ENCODE data around the gene MYLK. TPM values are rescaled to one million over a fixed set of nuclear protein-coding genes. Genes with fewer than 3 reads are reported as not detected.

The MYLK gene
- total and polyA plus RNA-seq, 4 donors, result 17.0 to 47.7 (median 31.1) TPM

DNA sequence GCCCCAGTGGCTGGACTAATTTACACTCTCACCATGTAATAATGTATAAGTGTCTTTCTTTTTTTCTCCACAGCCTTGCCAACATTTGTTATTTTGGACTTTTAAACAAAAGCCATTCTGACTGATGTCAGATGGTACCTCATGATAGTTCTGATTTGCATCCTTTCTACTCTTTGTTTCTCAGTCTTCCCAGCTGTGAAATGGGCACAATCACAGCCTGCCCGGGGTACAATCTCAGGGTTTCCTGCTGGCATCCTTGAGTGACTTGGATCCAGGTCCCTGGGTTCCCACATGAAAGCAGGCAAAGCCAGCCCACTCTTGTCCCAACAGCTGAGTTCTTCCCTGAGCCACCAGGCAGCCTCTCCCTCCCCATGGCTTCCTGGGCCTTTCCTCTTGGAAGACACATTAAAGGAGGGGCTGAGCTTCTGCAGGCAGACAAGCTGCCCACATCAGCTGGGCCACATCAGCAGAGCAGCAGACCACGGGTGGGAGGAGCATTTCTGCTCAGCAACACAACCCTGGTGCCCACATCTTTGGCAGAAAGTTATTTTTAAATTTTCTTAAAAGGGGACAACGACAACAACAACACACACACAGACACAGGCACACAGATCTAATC is 82.0 kb downstream of the MYLK start:
- H3K9me3 ChIP-seq (ENCODE audit: control insufficient read depth, insufficient read depth, low read length), result no peaks in the 10 kb centered on the region
- peaks cover 8% of the 10 kb centered on the region for H3K4me1 ChIP-seq (ENCODE audit: control insufficient read depth, insufficient read depth, low read length)
- no peak for DNase-seq (ENCODE audit: low read depth in 4 of 6, low spot score in 6 of 6)
- H3K4me3 ChIP-seq (ENCODE audit: low read depth, low read length), result no peak overlapping the region
- WGBS (ENCODE audit: insufficient coverage), result 78% methylated on average over 1 of the region's 3 CpGs
- H3K27me3 ChIP-seq (ENCODE audit: control insufficient read depth, insufficient read depth, low read length), result no peaks in the 10 kb centered on the region
- H3K36me3 ChIP-seq (ENCODE audit: control insufficient read depth, insufficient read depth, low read length), result no peaks in the 10 kb centered on the region
- H3K27ac ChIP-seq (ENCODE audit: low read depth, low read length), result no peak overlapping the region

DNA sequence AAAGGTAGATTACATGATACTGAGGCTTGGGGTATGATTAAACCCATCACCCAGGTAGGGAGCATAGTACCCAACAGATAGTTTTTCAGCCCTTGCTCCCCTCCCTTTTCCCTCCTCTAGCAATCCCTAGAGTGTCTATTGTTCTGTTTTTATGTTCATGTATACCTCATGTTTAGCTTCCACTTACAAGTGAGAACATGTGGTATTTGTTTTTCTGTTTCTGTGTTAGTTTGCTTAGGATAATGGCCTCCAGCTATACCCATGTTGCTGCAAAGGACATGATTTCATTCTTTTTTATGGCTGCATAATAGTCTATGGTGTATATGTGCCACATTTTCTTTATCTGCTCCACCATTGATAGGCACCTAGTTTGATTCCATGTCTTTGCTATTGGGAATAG is 82.7 kb downstream of the MYLK start:
- no peak for DNase-seq (ENCODE audit: low read depth in 4 of 6, low spot score in 6 of 6)

DNA sequence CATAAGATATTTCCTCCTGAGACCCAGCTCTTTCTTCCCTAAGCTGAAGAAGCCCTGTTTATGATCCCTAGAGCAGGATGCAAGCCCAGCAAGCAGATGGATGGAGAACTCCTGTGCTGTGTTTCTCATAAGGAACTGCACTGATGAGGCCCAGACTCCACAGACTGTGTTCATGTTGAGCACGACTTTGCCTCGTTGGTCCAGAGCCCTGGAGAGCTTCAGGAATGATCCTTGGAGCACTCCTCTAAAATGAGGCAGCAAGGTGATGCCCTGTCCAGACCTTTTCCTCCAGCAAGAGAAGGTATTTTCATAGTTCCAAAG is 83.8 kb downstream of the MYLK start:
- H3K4me3 ChIP-seq (ENCODE audit: low read depth, low read length), result no peak overlapping the region
- no peaks in the 10 kb centered on the region for H3K36me3 ChIP-seq (ENCODE audit: control insufficient read depth, insufficient read depth, low read length)
- H3K27ac ChIP-seq (ENCODE audit: low read depth, low read length), result no peak overlapping the region
- DNase-seq (ENCODE audit: low read depth in 4 of 6, low spot score in 6 of 6), result no peak
- H3K9me3 ChIP-seq (ENCODE audit: control insufficient read depth, insufficient read depth, low read length), result no peaks in the 10 kb centered on the region
- H3K4me1 ChIP-seq (ENCODE audit: control insufficient read depth, insufficient read depth, low read length), result peaks cover 8% of the 10 kb centered on the region
- H3K27me3 ChIP-seq (ENCODE audit: control insufficient read depth, insufficient read depth, low read length), result no peaks in the 10 kb centered on the region
- 80% methylated on average over 2 of the region's 2 CpGs for WGBS (ENCODE audit: insufficient coverage)

More for the DNA sequence above, 82.7 kb downstream of the MYLK start:
- Histone ChIP-seq H3K27ac (ENCODE audit: low read depth, low read length) (no peak overlapping the region), H3K27me3 (ENCODE audit: control insufficient read depth, insufficient read depth, low read length) (no peaks in the 10 kb centered on the region), H3K4me1 (ENCODE audit: control insufficient read depth, insufficient read depth, low read length) (peaks cover 8% of the 10 kb centered on the region), H3K9me3 (ENCODE audit: control insufficient read depth, insufficient read depth, low read length) (no peaks in the 10 kb centered on the region), H3K4me3 (ENCODE audit: low read depth, low read length) (no peak overlapping the region), H3K36me3 (ENCODE audit: control insufficient read depth, insufficient read depth, low read length) (no peaks in the 10 kb centered on the region)

DNA sequence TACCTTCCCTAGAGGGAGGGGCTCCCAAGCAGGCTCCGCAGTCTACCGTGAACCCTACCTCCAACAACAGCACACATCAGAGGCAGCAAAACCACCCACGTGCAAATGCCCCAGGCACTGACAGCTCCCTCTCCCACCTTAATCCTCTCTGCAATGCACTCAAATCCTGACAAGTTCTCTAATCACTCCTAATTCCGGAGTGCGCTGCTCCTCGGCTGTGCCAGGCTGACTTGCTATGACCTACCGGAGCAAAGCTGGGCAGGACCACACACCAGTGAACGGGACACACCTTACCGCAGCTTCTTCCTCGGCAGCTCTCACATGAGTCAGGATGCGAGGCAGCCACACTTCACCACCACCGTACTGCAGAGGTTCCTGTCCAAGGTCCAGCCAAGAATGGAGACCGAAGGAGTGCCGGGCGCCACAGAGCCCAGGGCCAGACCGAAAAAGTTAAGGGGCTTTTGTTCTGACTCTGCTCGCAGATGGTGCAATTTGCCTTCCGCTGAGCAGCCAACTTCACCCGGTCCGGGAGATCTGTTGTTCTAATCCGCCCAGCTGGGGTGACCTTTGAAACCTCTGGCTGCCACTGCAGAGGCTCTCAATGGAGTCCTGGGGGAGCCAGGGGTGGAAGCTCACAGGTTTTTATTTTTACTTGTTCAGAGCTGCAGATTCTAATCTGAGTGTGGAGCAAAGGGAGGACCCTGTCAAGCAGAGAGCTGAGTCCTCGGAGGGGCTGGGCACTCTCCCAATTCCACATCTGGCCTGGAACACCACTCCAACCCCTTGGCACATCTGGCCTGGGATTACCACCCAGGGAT is 84.4 kb downstream of the MYLK start:
- H3K4me3 ChIP-seq (ENCODE audit: low read depth, low read length), result no peak overlapping the region
- WGBS (ENCODE audit: insufficient coverage), result 30% methylated on average over 22 of the region's 22 CpGs

DNA sequence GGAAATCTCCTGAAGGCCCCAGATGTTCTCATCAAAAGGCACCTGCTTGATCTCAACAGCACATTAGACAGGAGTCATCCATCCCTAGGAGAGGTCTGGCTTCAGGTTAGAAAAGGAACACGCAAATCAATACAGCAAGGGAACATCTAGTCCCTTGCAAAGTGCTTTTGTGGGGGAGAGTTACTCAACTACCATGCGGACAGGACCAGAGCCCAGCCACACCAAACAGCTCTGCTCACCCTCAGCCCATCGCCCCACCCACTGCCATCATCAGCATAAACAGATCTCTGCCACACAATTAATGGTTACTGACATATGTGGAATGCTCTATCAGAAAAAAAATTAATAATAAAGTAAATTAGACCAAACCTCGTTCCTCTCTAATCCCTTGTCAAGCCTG is 85.6 kb downstream of the MYLK start:
- Histone ChIP-seq H3K27ac (ENCODE audit: low read depth, low read length) (no peak overlapping the region), H3K4me1 (ENCODE audit: control insufficient read depth, insufficient read depth, low read length) (peaks cover 8% of the 10 kb centered on the region), H3K36me3 (ENCODE audit: control insufficient read depth, insufficient read depth, low read length) (no peaks in the 10 kb centered on the region), H3K9me3 (ENCODE audit: control insufficient read depth, insufficient read depth, low read length) (no peaks in the 10 kb centered on the region), H3K4me3 (ENCODE audit: low read depth, low read length) (no peak overlapping the region), H3K27me3 (ENCODE audit: control insufficient read depth, insufficient read depth, low read length) (no peaks in the 10 kb centered on the region)
- DNase-seq (ENCODE audit: low read depth in 4 of 6, low spot score in 6 of 6), result no peak
- no CpG with 5 or more reads among the region's 4 CpGs for WGBS (ENCODE audit: insufficient coverage)

More for the DNA sequence above, 84.4 kb downstream of the MYLK start:
- peak in 1 of 6 donors; percentile 36 for DNase-seq (ENCODE audit: low read depth in 4 of 6, low spot score in 6 of 6)
- Histone ChIP-seq H3K27ac (ENCODE audit: low read depth, low read length) (no peak overlapping the region), H3K36me3 (ENCODE audit: control insufficient read depth, insufficient read depth, low read length) (no peaks in the 10 kb centered on the region), H3K9me3 (ENCODE audit: control insufficient read depth, insufficient read depth, low read length) (no peaks in the 10 kb centered on the region), H3K27me3 (ENCODE audit: control insufficient read depth, insufficient read depth, low read length) (no peaks in the 10 kb centered on the region), H3K4me1 (ENCODE audit: control insufficient read depth, insufficient read depth, low read length) (peaks cover 8% of the 10 kb centered on the region)

DNA sequence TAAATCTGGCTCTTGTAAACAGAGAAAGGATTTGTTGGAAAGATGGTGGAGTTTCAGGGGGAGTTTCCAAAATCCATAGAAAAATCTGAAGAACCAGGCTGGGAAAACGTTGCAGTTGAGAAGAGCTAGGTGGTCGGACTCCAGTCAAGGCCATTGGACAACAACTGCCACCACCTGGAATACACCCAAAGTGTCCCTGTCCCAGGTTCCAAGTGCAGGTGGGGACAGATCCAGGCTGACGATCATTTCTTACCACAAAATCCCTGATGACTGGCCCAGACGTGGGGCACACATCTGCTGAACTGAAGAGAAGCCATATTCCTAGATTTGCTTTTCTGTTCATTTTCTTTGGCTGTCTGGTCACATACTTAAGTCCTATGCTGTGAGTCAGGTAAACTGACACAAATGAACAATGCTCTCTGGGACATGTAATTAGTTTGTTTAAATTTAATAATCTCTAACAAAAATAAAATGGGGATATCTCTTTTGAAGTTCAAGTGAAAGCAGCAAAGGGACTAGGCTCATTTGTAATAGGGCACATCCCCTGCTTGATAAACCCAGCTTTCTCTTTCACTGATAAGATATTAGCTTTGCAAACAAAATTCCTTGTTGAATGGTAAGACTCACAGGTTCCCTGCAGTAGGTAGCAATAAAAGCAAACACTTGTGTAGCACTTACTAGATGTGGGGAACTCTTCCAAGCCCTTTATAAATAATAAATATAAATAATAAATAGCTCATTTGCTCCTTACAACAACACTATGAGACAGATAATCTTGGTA is 88.5 kb downstream of the MYLK start:
- no peak overlapping the region for H3K27ac ChIP-seq (ENCODE audit: low read depth, low read length)
- no peaks in the 10 kb centered on the region for H3K9me3 ChIP-seq (ENCODE audit: control insufficient read depth, insufficient read depth, low read length)
- H3K36me3 ChIP-seq (ENCODE audit: control insufficient read depth, insufficient read depth, low read length), result no peaks in the 10 kb centered on the region
- H3K4me3 ChIP-seq (ENCODE audit: low read depth, low read length), result no peak overlapping the region
- H3K27me3 ChIP-seq (ENCODE audit: control insufficient read depth, insufficient read depth, low read length), result no peaks in the 10 kb centered on the region
- WGBS (ENCODE audit: insufficient coverage), result 77% methylated on average over 4 of the region's 4 CpGs
- H3K4me1 ChIP-seq (ENCODE audit: control insufficient read depth, insufficient read depth, low read length), result peaks cover 8% of the 10 kb centered on the region
- no peak for DNase-seq (ENCODE audit: low read depth in 4 of 6, low spot score in 6 of 6)

DNA sequence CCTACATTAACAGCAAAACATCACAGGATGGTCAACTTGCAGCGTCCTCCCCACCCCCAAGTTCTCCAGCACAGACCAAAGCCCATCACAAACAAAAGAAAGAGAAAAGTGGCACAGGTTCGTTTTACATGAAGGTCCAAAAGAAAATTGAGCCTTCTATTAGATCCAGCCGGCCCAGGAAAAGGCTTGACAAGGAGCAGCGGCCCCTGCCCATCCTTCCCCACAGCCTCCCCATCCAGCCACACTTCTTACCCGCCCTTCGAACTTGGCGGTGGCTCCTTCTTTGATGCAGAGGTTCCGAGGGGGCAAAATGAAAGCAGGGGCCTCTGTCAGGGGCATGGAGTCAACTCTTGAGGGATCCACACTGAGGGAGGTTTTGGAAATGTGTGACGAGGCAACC is 90.7 kb downstream of the MYLK start:
- 100% methylated on average over 2 of the region's 9 CpGs for WGBS (ENCODE audit: insufficient coverage)
- no peaks in the 10 kb centered on the region for H3K27me3 ChIP-seq (ENCODE audit: control insufficient read depth, insufficient read depth, low read length)
- H3K9me3 ChIP-seq (ENCODE audit: control insufficient read depth, insufficient read depth, low read length), result no peaks in the 10 kb centered on the region
- no peaks in the 10 kb centered on the region for H3K36me3 ChIP-seq (ENCODE audit: control insufficient read depth, insufficient read depth, low read length)
- no peak for DNase-seq (ENCODE audit: low read depth in 4 of 6, low spot score in 6 of 6)
- no peaks in the 10 kb centered on the region for H3K4me1 ChIP-seq (ENCODE audit: control insufficient read depth, insufficient read depth, low read length)
- no peak overlapping the region for H3K27ac ChIP-seq (ENCODE audit: low read depth, low read length)
- H3K4me3 ChIP-seq (ENCODE audit: low read depth, low read length), result no peak overlapping the region

DNA sequence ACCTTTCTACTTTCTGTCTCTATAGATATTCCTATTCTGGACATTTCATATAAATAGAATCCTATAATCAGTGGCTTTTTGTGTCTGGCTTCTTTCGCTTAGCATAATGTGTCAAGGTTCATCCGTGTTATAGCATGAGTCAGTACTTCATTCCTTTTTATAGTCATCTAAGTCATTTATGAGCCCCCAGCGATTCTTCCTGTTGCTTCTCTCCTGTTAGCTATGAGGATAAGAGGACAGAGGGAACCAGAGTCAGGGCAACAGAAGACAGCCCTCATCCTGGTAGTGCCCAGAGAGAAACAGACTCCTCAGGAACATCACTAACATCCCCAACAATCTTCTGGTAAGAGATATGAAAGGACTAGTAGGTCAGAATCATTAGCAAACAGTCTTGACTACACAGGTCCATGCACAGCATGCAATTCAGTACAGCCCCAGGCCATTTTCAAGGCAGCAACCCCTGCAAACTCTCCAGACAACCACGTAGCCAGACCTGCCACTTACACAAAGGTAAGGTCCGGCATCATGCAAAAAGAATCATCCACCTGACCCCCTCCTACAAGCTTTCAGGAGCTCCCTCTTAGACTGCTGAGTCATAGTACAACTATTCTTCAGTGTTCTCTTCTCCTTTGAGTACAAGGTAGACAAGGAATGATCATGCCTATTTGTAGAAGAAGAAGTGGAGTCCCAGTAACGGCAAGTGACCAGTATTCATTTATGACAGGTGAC is 91.5 kb downstream of the MYLK start:
- Histone ChIP-seq H3K4me3 (ENCODE audit: low read depth, low read length) (no peak overlapping the region), H3K9me3 (ENCODE audit: control insufficient read depth, insufficient read depth, low read length) (no peaks in the 10 kb centered on the region), H3K36me3 (ENCODE audit: control insufficient read depth, insufficient read depth, low read length) (no peaks in the 10 kb centered on the region), H3K4me1 (ENCODE audit: control insufficient read depth, insufficient read depth, low read length) (no peaks in the 10 kb centered on the region), H3K27ac (ENCODE audit: low read depth, low read length) (no peak overlapping the region), H3K27me3 (ENCODE audit: control insufficient read depth, insufficient read depth, low read length) (no peaks in the 10 kb centered on the region)
- no peak for DNase-seq (ENCODE audit: low read depth in 4 of 6, low spot score in 6 of 6)
- 100% methylated on average over 3 of the region's 6 CpGs for WGBS (ENCODE audit: insufficient coverage)

DNA sequence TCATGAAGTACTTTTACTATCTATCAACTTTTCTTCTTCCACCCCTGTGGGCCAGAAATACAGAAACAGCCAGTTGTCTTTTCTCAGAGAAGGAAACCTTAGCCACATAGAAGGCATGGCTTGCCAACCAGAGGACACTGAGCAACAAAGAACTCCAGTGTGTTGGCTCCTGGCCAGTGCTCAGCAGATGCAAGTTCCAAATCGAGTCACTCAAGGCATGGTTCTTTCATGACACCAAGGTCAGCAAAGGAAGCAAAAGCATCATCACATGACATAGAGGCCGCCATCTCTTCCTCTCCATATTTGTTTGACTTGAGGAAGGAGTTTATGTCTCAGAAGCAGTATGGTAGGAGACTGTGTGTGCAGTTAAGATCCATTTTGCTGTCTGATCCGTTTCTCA is 92.2 kb downstream of the MYLK start:
- H3K4me3 ChIP-seq (ENCODE audit: low read depth, low read length), result no peak overlapping the region
- 40% methylated on average over 1 of the region's 3 CpGs for WGBS (ENCODE audit: insufficient coverage)
- no peak overlapping the region for H3K27ac ChIP-seq (ENCODE audit: low read depth, low read length)
- no peaks in the 10 kb centered on the region for H3K36me3 ChIP-seq (ENCODE audit: control insufficient read depth, insufficient read depth, low read length)
- H3K9me3 ChIP-seq (ENCODE audit: control insufficient read depth, insufficient read depth, low read length), result no peaks in the 10 kb centered on the region
- H3K27me3 ChIP-seq (ENCODE audit: control insufficient read depth, insufficient read depth, low read length), result no peaks in the 10 kb centered on the region
- H3K4me1 ChIP-seq (ENCODE audit: control insufficient read depth, insufficient read depth, low read length), result no peaks in the 10 kb centered on the region
- DNase-seq (ENCODE audit: low read depth in 4 of 6, low spot score in 6 of 6), result peak in 2 of 6 donors; percentile 17 to 49

Data from spinal cord (tissue), 10 donors.